Prostate gland (tissue), 2 donors: ENCODE measurements around the gene TOMM20. TPM values are rescaled to one million over a fixed set of nuclear protein-coding genes. Genes with fewer than 3 reads are reported as not detected.

ENCODE experiments used
- DNase-seq: peaks from one replicate; pipeline ENCODE4 v3.0.0-alpha.2; 2019; ENCODE audit warnings: low spot score
- H3K27ac ChIP-seq, 2 donors: fragments of 200-600 bp; sonication (generic); 2 replicates each; pipeline ENCODE4 v1.5.1; 2017 to 2019
- H3K27me3 ChIP-seq: fragments of 200-600 bp; sonication (generic); replicated peaks from 2 replicates; pipeline ENCODE4 v1.5.1; 2019; ENCODE audit not compliant: insufficient read depth
- H3K36me3 ChIP-seq, 2 donors: fragments of 200-600 bp; sonication (generic); 1 replicate in 1 of 2; 2 replicates in 1 of 2; pipeline versions ENCODE4 v1.5.1 to v1.8.1; 2017 to 2019
- H3K4me1 ChIP-seq: fragments of 200-600 bp; sonication (generic); replicated peaks from 2 replicates; pipeline ENCODE4 v1.5.1; 2019
- H3K4me3 ChIP-seq, 2 donors: fragments of 200-600 bp; sonication (generic); 2 replicates each; pipeline ENCODE4 v1.5.1; 2017 to 2019
- H3K9me3 ChIP-seq: fragments of 200-600 bp; sonication (generic); 2 replicates; pipeline ENCODE4 v1.5.1; 2017
- CTCF ChIP-seq, 4 experiments: fragments of 200-600 bp in 2 of 4; fragments of 450-650 bp in 2 of 4; sonication (generic) in 2 of 4; IDR thresholded peaks; 1 replicate in 3 of 4; 2 replicates in 1 of 4; pipeline ENCODE4 v1.5.1; 2016 to 2019; ENCODE audit warnings: antibody characterized with exemption in 4 of 4, mild to moderate bottlenecking in 2 of 4, moderate library complexity in 2 of 4
- POLR2A ChIP-seq: fragments of 450-650 bp; IDR thresholded peaks from one replicate; pipeline ENCODE4 v1.6.1; 2016; ENCODE audit warnings: antibody characterized with exemption, mild to moderate bottlenecking
- POLR2AphosphoS5 ChIP-seq: sonication (generic); formaldehyde crosslinking; IDR thresholded peaks from one replicate; pipeline ENCODE4 v1.6.1; 2017; ENCODE audit warnings: antibody characterized with exemption
- WGBS: methylation state at CpG from one replicate; pipeline ENCODE4 v1.1.5; 2018; 5-methylcytosine and 5-hydroxymethylcytosine counted together
- intact Hi-C: fragments of 100-400 bp; cut with DNase I; formaldehyde crosslinking; loops from one replicate; pipeline ENCODE4 v1.14.2; 2022
- total RNA-seq, 2 donors: library from RNA; depleted of rRNA; stranded (reverse); fragments of >200 nt; gene quantifications; one replicate each; pipeline ENCODE4 v1.1.0, GENCODE V29; 2016

TOMM20 gene
- total RNA-seq, 2 donors from 2014 or later = 77.1 to 135 TPM

GRCh38 chr1:235107368-235108184 is 21.1 kb downstream of the TOMM20 start:
- Histone ChIP-seq H3K36me3 (peaks cover 0 to 5% of the 10 kb centered on the region in 2 donors), H3K27ac (no peak overlapping the region), H3K27me3 (no peaks in the 10 kb centered on the region), H3K4me3 (no peak overlapping the region), H3K4me1 (no peaks in the 10 kb centered on the region), H3K9me3 (no peaks in the 10 kb centered on the region)
- TF ChIP-seq CTCF (IDR thresholded peaks at IDR 0.05) = no peak
- TF ChIP-seq POLR2A = no peak
- TF ChIP-seq POLR2AphosphoS5 = no peak
- 92% methylated on average over 16 of the region's 16 CpGs for WGBS
- intact Hi-C loops = no loop called here
- no peak for DNase-seq

GRCh38 chr1:235106457-235106856 is 22.2 kb downstream of the TOMM20 start:
- H3K27me3 ChIP-seq = no peaks in the 10 kb centered on the region
- intact Hi-C loops = no loop called here
- 95% methylated on average over 4 of the region's 4 CpGs for WGBS
- no peak for TF ChIP-seq POLR2AphosphoS5
- no peak for TF ChIP-seq CTCF (IDR thresholded peaks at IDR 0.05)
- TF ChIP-seq POLR2A = no peak
- no peak overlapping the region for H3K4me3 ChIP-seq
- no peak overlapping the region for H3K27ac ChIP-seq
- H3K36me3 ChIP-seq = peaks cover 0 to 5% of the 10 kb centered on the region in 2 donors
- H3K9me3 ChIP-seq = no peaks in the 10 kb centered on the region
- no peak for DNase-seq
- no peaks in the 10 kb centered on the region for H3K4me1 ChIP-seq

- Histone ChIP-seq H3K27me3 (no peaks in the 10 kb centered on the region), H3K4me3 (no peak overlapping the region), H3K4me1 (no peaks in the 10 kb centered on the region), H3K36me3 (no peaks in the 10 kb centered on the region), H3K9me3 (no peaks in the 10 kb centered on the region), H3K27ac (no peak overlapping the region)
- TF ChIP-seq CTCF (IDR thresholded peaks at IDR 0.05) (no peak), POLR2A (no peak), POLR2AphosphoS5 (no peak)
- no peak for DNase-seq
- 59% methylated on average over 12 of the region's 12 CpGs for WGBS
- intact Hi-C loops = no loop called here
Observed at GRCh38 chr1:235105051-235106043, 23.3 kb downstream of the TOMM20 start.

- Histone ChIP-seq H3K4me1 (no peaks in the 10 kb centered on the region), H3K36me3 (no peaks in the 10 kb centered on the region), H3K9me3 (no peaks in the 10 kb centered on the region), H3K4me3 (no peak overlapping the region), H3K27me3 (no peaks in the 10 kb centered on the region), H3K27ac (no peak overlapping the region)
- intact Hi-C loops = no loop called here
- no peak for TF ChIP-seq POLR2AphosphoS5
- TF ChIP-seq POLR2A = no peak
- no peak for TF ChIP-seq CTCF (IDR thresholded peaks at IDR 0.05)
- no peak for DNase-seq
- 11% methylated on average over 4 of the region's 4 CpGs for WGBS
Observed at GRCh38 chr1:235102993-235103411, 25.6 kb downstream of the TOMM20 start.
